GM12892 (cell line): ENCODE results near the gene PLG.

Experiments used
- POLR2A ChIP-seq: IDR thresholded peaks from 2 replicates; pipeline ENCODE4 v1.6.1; 2011; ENCODE audit warnings: low read depth, low read length, control low read depth
- POLR2AphosphoS5 ChIP-seq: IDR thresholded peaks from 2 replicates; pipeline ENCODE4 v1.6.1; 2011; ENCODE audit warnings: low read depth, low read length, control low read depth

DNA sequence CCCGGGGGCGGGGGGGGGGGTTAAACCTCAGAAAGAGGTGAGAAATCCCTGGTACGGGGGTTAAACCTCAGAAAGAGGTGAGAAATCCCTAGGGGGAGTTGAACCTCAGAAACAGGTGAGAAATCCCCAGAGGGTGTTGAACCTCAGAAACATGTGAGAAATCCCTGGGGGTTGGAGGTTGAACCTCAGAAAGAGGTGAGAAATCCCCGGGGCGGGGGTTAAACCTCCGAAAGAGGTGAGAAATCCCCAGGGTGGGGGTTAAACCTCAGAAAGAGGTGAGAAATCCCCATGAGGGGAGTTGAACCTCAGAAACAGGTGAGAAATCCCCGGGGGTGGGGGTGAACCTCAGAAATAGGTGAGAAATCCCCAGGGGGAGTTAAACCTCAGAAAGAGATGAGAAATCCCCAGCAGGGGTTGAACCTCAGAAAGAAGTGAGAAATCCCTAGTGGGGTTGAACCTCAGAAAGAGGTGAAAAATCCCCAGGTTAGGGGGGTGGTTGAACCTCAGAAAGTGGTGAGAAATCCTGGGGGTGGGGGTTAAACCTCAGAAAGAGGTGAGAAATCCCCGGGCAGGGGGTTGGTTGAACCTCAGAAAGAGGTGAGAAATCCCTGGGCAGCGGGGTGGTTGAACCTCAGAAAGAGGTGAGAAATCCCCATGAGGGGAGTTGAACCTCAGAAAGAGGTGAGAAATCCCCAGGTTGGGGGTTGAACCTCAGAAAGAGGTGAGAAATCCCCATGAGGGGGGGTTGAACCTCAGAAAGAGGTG, 87.4 kb downstream of the PLG start:
- no peak for TF ChIP-seq POLR2A
- no peak for TF ChIP-seq POLR2AphosphoS5
